ENCODE data around the gene CADM1. TPM values are rescaled to one million over a fixed set of nuclear protein-coding genes. Genes with fewer than 3 reads are reported as not detected.

The CADM1 gene
- total RNA-seq, 4 donors from 2014 or later: 1.2 to 2.5 (median 2.2) TPM

GRCh38 chr11:115256397-115257197 lies 247.6 kb downstream of the CADM1 start:
- no peak for DNase-seq
- Histone ChIP-seq H3K27ac (no peak overlapping the region), H3K27me3 (no peaks in the 10 kb centered on the region), H3K4me3 (no peak overlapping the region), H3K4me1 (no peaks in the 10 kb centered on the region), H3K9me3 (no peaks in the 10 kb centered on the region), H3K36me3 (no peaks in the 10 kb centered on the region)
- in situ Hi-C loops (cut with MboI; ENCODE audit: low sequenced_read_pairs in 4 of 4): no loop called here
- intact Hi-C loops (cut with DNase I; ENCODE audit: low total_unique reads): no loop called here
- no peak for TF ChIP-seq POLR2A (IDR thresholded peaks at IDR 0.05)
- no peak for ATAC-seq

- ATAC-seq (no peak), DNase-seq (no peak)
- in situ Hi-C loops (cut with MboI; ENCODE audit: low sequenced_read_pairs in 4 of 4): no loop called here
- TF ChIP-seq POLR2A (IDR thresholded peaks at IDR 0.05): no peak
- TF ChIP-seq, protein P1, sequence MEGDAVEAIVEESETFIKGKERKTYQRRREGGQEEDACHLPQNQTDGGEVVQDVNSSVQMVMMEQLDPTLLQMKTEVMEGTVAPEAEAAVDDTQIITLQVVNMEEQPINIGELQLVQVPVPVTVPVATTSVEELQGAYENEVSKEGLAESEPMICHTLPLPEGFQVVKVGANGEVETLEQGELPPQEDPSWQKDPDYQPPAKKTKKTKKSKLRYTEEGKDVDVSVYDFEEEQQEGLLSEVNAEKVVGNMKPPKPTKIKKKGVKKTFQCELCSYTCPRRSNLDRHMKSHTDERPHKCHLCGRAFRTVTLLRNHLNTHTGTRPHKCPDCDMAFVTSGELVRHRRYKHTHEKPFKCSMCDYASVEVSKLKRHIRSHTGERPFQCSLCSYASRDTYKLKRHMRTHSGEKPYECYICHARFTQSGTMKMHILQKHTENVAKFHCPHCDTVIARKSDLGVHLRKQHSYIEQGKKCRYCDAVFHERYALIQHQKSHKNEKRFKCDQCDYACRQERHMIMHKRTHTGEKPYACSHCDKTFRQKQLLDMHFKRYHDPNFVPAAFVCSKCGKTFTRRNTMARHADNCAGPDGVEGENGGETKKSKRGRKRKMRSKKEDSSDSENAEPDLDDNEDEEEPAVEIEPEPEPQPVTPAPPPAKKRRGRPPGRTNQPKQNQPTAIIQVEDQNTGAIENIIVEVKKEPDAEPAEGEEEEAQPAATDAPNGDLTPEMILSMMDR (IDR thresholded peaks at IDR 0.05 in 4 of 5, conservative IDR thresholded peaks at IDR 0.05 in 1 of 5): no peak
- Histone ChIP-seq H3K27ac (no peak overlapping the region), H3K4me1 (no peaks in the 10 kb centered on the region), H3K9me3 (no peaks in the 10 kb centered on the region), H3K4me3 (no peak overlapping the region), H3K36me3 (no peaks in the 10 kb centered on the region), H3K27me3 (no peaks in the 10 kb centered on the region)
- intact Hi-C loops (cut with DNase I; ENCODE audit: low total_unique reads): no loop called here
Measured at GRCh38 chr11:115255006-115255762, 249.0 kb downstream of the CADM1 start.

- TF ChIP-seq, protein P1 (IDR thresholded peaks at IDR 0.05 in 4 of 5, conservative IDR thresholded peaks at IDR 0.05 in 1 of 5): no peak
- TF ChIP-seq POLR2A (IDR thresholded peaks at IDR 0.05): no peak
- no peak overlapping the region for H3K4me3 ChIP-seq
- H3K27ac ChIP-seq: no peak overlapping the region
- no peaks in the 10 kb centered on the region for H3K36me3 ChIP-seq
- no peaks in the 10 kb centered on the region for H3K27me3 ChIP-seq
- H3K9me3 ChIP-seq: no peaks in the 10 kb centered on the region
- ATAC-seq (no peak), DNase-seq (no peak)
- intact Hi-C loops (cut with DNase I; ENCODE audit: low total_unique reads): no loop called here
- H3K4me1 ChIP-seq: no peaks in the 10 kb centered on the region
- in situ Hi-C loops (cut with MboI; ENCODE audit: low sequenced_read_pairs in 4 of 4): no loop called here
Measured at GRCh38 chr11:115251126-115251525, 253.1 kb downstream of the CADM1 start.

DNA sequence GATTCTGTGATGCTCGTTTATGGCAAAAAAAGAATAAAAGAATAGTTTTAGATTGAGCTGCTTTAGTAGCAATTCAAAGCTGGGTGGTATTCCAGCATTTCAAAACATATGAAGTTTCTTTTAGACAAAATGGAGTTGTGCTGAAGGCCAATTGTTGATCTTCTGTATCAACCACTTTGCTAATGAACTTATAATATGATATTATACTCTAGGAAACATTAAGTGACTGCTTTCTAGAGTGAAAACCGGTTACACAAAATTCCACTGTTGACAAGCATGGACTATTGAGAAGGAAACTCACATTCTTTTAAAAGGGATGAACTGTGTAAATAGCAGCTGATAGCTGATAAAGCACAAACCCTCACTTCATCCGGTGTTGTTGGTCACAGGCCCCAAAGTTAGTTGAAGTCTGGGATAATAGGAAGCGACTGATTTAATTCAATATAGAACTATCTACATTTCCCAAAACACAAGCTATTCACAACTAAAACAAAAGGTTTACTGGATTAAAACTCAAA lies 255.1 kb downstream of the CADM1 start:
- no peak overlapping the region for H3K4me3 ChIP-seq
- H3K9me3 ChIP-seq: no peaks in the 10 kb centered on the region
- H3K36me3 ChIP-seq: no peaks in the 10 kb centered on the region
- H3K27me3 ChIP-seq: no peaks in the 10 kb centered on the region
- no peaks in the 10 kb centered on the region for H3K4me1 ChIP-seq
- TF ChIP-seq, protein P1 (IDR thresholded peaks at IDR 0.05 in 4 of 5, conservative IDR thresholded peaks at IDR 0.05 in 1 of 5): no peak
- no peak for TF ChIP-seq POLR2A (IDR thresholded peaks at IDR 0.05)
- intact Hi-C loops (cut with DNase I; ENCODE audit: low total_unique reads) (no loop called here), in situ Hi-C loops (cut with MboI; ENCODE audit: low sequenced_read_pairs in 4 of 4) (no loop called here)
- ATAC-seq (no peak), DNase-seq (no peak)
- H3K27ac ChIP-seq: no peak overlapping the region

DNA sequence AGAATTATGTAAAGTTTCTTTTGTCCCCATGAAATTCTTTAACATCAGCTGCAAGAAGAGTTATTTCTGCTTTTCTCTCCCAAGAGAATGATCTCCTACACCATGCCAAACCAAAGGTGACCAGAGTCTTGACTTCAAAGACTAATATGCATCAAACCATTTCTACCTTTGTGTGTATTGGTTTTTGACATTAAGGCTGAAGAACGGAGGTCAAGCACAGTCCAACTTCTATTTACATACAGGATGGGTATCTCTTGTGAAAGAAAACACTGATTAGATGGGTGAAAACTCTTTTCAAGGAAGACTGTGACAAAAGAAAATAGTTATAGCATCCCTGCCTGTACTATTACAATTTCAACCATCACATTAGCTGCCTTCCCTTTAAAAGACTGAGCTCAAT lies 256.3 kb downstream of the CADM1 start:
- ATAC-seq (no peak), DNase-seq (no peak)
- Histone ChIP-seq H3K36me3 (no peaks in the 10 kb centered on the region), H3K4me3 (no peak overlapping the region), H3K27ac (no peak overlapping the region), H3K27me3 (no peaks in the 10 kb centered on the region), H3K4me1 (no peaks in the 10 kb centered on the region), H3K9me3 (no peaks in the 10 kb centered on the region)
- TF ChIP-seq POLR2A (IDR thresholded peaks at IDR 0.05): no peak
- TF ChIP-seq, protein P1 (IDR thresholded peaks at IDR 0.05 in 4 of 5, conservative IDR thresholded peaks at IDR 0.05 in 1 of 5): no peak
- in situ Hi-C loops (cut with MboI; ENCODE audit: low sequenced_read_pairs in 4 of 4): no loop called here
- intact Hi-C loops (cut with DNase I; ENCODE audit: low total_unique reads): no loop called here

Measured in gastrocnemius medialis (tissue), 4 donors.